ENCODE measurements around the gene RASGRP2.
A peak's percentile ranks its signal among the peaks of the same experiment; 100 is the strongest.

RASGRP2 gene

DNA sequence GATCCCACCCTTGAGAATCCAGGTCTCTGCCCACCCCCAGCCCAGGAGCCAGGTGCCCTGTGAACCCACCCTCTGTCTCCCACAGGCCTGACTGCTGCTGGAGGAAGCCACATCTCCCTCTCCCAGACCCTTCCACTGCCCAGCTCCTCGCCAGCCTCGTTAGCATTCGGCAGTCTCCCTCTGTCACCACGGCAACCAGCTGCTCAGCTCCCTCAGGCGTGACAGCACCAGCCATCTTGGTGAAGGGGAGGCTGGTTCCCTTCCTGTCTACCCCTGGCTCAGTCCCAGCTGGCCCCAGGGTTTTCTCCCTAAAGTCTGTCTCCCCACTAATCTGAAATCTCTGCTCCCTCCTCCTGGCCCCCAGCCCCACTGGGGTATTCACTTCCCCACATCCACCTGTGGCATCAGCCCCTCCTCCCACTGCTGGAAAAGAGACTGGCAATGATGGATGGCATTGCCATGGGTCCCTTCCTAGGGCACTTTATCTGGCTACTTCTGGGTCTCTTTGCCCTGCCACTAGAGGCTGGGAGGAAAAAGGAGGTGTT, 49.0 kb downstream of the RASGRP2 start:
- TF ChIP-seq, protein P1, sequence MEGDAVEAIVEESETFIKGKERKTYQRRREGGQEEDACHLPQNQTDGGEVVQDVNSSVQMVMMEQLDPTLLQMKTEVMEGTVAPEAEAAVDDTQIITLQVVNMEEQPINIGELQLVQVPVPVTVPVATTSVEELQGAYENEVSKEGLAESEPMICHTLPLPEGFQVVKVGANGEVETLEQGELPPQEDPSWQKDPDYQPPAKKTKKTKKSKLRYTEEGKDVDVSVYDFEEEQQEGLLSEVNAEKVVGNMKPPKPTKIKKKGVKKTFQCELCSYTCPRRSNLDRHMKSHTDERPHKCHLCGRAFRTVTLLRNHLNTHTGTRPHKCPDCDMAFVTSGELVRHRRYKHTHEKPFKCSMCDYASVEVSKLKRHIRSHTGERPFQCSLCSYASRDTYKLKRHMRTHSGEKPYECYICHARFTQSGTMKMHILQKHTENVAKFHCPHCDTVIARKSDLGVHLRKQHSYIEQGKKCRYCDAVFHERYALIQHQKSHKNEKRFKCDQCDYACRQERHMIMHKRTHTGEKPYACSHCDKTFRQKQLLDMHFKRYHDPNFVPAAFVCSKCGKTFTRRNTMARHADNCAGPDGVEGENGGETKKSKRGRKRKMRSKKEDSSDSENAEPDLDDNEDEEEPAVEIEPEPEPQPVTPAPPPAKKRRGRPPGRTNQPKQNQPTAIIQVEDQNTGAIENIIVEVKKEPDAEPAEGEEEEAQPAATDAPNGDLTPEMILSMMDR (IDR thresholded peaks at IDR 0.05; ENCODE audit: insufficient read depth, low read depth, low read length, missing control alignments), result no peak
- H3K4me3 ChIP-seq (ENCODE audit: low read depth, low read length), result no peak overlapping the region
- peak; percentile 59 for DNase-seq (ENCODE audit: low read depth)

DNA sequence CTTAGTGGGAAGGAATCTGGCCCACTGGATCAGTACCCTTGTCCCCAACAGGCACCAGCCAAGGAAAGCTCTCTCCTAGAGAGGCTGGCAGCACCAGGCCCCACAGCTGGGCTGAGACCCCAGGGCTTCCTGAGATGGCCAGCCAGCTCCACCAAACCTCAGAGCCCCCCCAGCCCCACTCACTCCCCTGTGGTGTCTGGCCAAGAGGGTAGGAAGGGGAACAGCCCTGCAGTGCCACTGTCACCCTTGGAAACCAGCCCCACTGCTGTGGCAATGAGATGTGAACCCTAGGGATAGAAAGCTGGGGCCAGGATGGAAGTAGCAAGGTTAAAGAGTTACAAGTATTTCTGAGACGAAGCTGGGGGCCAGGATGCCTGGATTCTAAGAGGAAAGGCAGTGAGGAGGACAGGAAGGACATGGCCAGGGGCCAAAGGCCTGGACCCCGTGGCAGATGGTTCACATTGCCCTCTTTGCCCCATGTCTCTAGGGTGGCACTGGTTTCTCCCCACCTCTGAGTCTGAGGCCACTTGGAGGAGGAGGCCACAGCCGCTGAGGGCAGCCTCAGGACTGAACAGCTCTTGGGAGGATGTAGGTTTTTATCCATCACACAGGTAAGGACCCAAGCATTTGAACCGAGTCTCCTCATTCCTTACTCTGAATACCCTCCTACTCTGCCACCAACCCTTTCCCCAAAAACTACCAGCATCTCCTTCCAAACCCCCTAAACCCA, 49.8 kb downstream of the RASGRP2 start:
- TF ChIP-seq, protein P1 (IDR thresholded peaks at IDR 0.05; ENCODE audit: insufficient read depth, low read depth, low read length, missing control alignments), result no peak
- DNase-seq (ENCODE audit: low read depth), result no peak
- no peak overlapping the region for H3K4me3 ChIP-seq (ENCODE audit: low read depth, low read length)

DNA sequence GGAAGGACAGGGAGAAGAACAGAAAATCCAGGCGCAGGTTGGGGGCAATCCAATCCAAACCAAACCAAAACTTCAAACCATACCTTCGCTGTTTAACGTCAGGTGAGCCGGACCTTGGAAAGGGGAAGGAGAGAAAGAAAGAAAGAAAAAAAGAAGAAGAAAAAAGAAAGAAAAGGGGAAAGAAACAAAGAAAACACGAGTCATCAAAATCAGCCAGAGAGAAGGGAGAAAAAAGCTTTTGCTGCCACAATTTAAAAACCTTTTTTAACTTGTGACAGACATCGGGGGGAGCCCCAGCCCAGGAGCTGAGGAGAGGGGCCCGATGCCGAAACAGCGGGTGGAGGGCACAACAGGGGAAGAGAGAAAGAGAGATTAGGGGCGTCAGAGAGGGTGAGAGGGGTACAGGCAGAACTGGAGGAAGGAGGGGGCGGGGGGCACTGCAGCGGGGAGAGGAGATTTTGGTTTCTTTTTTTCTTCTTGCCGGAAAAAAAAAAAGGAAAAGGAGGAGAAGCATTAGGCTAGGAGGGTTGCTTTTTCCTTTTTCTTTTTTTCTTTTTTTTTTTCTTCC, 51.1 kb downstream of the RASGRP2 start:
- TF ChIP-seq, protein P1 (IDR thresholded peaks at IDR 0.05; ENCODE audit: insufficient read depth, low read depth, low read length, missing control alignments), result no peak
- no peak for DNase-seq (ENCODE audit: low read depth)
- H3K4me3 ChIP-seq (ENCODE audit: low read depth, low read length), result no peak overlapping the region

DNA sequence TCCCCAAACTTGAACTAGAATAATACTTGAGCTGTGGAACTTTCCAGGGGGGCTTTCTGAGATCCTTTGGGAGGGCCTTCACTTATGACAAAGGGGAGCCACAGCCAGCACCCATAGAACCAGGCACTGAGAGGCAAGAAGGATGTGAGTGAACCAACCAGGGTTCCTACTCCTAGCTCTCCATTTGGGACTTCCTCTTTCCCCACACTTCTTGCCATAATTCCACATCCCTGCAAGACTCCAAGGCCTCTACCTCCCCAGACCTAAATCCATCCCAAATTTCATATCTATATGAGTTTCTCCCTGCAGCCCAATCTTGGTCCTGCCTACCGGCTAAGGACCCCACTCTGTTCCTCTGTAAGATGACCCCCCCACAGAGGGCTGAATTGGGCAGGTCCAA, 52.4 kb downstream of the RASGRP2 start:
- no peak for DNase-seq (ENCODE audit: low read depth)
- no peak overlapping the region for H3K4me3 ChIP-seq (ENCODE audit: low read depth, low read length)
- TF ChIP-seq, protein P1 (IDR thresholded peaks at IDR 0.05; ENCODE audit: insufficient read depth, low read depth, low read length, missing control alignments), result no peak

DNA sequence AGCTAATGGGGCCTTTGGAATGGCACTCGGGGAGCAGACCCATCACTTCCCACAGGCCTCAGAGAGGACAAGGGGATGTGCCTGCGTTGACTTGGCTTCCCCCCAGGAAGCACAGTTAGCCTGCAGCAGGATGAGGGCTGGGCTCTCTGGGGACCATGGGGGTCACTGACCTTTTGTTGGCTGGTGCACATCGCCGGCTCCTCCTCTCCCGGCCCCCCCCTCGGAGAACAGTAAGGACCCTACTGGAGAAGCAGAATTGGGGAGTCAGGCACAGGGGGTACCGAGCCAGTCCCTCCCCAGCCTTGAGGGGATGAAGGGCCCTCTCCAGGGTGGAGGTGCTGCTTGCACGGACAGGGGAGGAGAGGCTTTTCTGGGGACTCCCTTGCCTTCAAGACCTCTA, 53.7 kb downstream of the RASGRP2 start:
- H3K4me3 ChIP-seq (ENCODE audit: low read depth, low read length), result no peak overlapping the region
- no peak for DNase-seq (ENCODE audit: low read depth)
- TF ChIP-seq, protein P1 (IDR thresholded peaks at IDR 0.05; ENCODE audit: insufficient read depth, low read depth, low read length, missing control alignments), result no peak

DNA sequence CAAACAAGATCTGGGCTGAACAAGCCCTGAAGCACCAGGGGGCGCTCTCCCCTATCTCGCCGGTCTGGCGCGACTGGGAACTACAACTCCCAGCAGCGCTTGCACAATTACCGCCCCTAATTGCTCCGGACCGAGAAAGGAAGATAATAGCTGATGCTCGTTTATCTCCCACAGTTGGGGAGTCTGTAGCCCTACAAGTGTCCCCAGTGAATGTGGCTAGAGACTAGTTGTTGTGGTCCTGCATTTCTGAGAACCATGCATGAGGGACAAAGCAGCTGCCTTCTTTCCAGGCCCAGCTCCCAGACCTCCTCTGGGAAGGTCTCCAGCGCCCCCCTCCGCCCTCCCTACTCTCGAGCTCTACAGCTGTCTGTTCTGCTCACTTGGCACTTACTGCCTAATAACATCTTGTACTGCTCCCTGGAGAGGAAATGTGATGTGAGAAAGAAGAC, 55.4 kb downstream of the RASGRP2 start:
- H3K4me3 ChIP-seq (ENCODE audit: low read depth, low read length), result peak overlapping the region; percentile 5; the same call in 1 of the 2 replicates
- TF ChIP-seq, protein P1 (IDR thresholded peaks at IDR 0.05; ENCODE audit: insufficient read depth, low read depth, low read length, missing control alignments), result peak; percentile 93
- peak; percentile 91 for DNase-seq (ENCODE audit: low read depth)
